RWPE2 (cell line): ENCODE measurements around the gene ALK.

Experiments
- ATAC-seq: fragments of 200-7000 bp; cut with Tn5 transposase; 3 replicates; pipeline ENCODE4 v1.9.1; 2021; ENCODE audit warnings: low read depth
- DNase-seq: peaks from one replicate; pipeline ENCODE4 v3.0.0-alpha.2; 2020; ENCODE audit warnings: low spot score
- H3K27ac ChIP-seq: fragments of 450-650 bp; 2 replicates; pipeline ENCODE4 v1.5.1; 2017; ENCODE audit warnings: mild to moderate bottlenecking; ENCODE audit not compliant: poor library complexity, severe bottlenecking
- H3K27me3 ChIP-seq: fragments of 250-450 bp; sonication (Bioruptor Pico); 2 replicates; pipeline ENCODE4 v1.5.1; 2021; ENCODE audit warnings: mild to moderate bottlenecking, moderate library complexity; ENCODE audit not compliant: insufficient read depth, poor library complexity, severe bottlenecking
- H3K36me3 ChIP-seq: fragments of 250-450 bp; sonication (Bioruptor Pico); 2 replicates; pipeline ENCODE4 v1.5.1; 2020; ENCODE audit warnings: low read depth, mild to moderate bottlenecking, moderate library complexity
- H3K4me1 ChIP-seq: fragments of 250-450 bp; sonication (Bioruptor Pico); 2 replicates; pipeline ENCODE4 v1.5.1; 2021; ENCODE audit warnings: mild to moderate bottlenecking, moderate library complexity; ENCODE audit not compliant: insufficient read depth, poor library complexity, severe bottlenecking
- H3K4me3 ChIP-seq: fragments of 250-450 bp; sonication (Bioruptor Pico); 2 replicates; pipeline ENCODE4 v1.5.1; 2021; ENCODE audit warnings: mild to moderate bottlenecking, moderate library complexity; ENCODE audit not compliant: severe bottlenecking
- H3K9me3 ChIP-seq: fragments of 250-450 bp; sonication (Bioruptor Pico); 2 replicates; pipeline ENCODE4 v1.5.1; 2021; ENCODE audit warnings: mild to moderate bottlenecking, moderate library complexity; ENCODE audit not compliant: severe bottlenecking
- CTCF ChIP-seq: fragments of 450-650 bp; IDR thresholded peaks from one replicate; pipeline ENCODE4 v1.5.1; 2017; ENCODE audit warnings: mild to moderate bottlenecking, moderate library complexity; ENCODE audit not compliant: poor library complexity, severe bottlenecking

The ALK gene

GRCh38 chr2:29759360-29759759 lies 162.0 kb downstream of the ALK start:
- no peak for DNase-seq
- no peaks in the 10 kb centered on the region for H3K27me3 ChIP-seq

GRCh38 chr2:29755829-29756228 lies 165.6 kb downstream of the ALK start:
- H3K36me3 ChIP-seq: no peaks in the 10 kb centered on the region
- peaks cover under 1% of the 10 kb centered on the region for H3K4me1 ChIP-seq
- ATAC-seq (no peak), DNase-seq (no peak)
- no peaks in the 10 kb centered on the region for H3K27me3 ChIP-seq
- H3K4me3 ChIP-seq: no peak overlapping the region
- no peaks in the 10 kb centered on the region for H3K9me3 ChIP-seq
- TF ChIP-seq CTCF: no peak
- H3K27ac ChIP-seq: no peak overlapping the region

More at GRCh38 chr2:29759360-29759759, 162.0 kb downstream of the ALK start:
- Histone ChIP-seq H3K27ac (no peak overlapping the region), H3K4me1 (no peaks in the 10 kb centered on the region), H3K36me3 (no peaks in the 10 kb centered on the region), H3K4me3 (no peak overlapping the region), H3K9me3 (no peaks in the 10 kb centered on the region)
- ATAC-seq: no peak
- TF ChIP-seq CTCF: no peak

DNA sequence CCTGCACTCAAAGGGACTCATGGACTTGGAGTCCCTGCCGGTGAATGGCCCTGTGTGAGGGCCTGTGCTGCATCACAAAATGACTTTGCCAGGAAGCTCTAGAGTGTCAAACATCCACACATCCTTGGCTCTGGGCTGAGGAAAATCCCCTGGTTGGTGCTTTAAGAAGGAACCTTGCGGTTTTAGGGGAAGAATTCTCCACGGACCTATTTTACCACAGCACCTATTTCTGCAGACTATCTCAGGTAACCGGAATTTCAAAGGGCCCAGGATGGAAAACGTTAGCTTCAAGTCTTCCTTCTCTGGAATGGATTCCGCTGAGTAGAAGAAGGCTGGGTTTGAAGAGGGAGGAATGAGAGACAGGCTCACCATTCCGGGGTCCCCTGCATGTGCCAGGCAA lies 166.2 kb downstream of the ALK start:
- Histone ChIP-seq H3K4me3 (no peak overlapping the region), H3K27ac (no peak overlapping the region), H3K27me3 (no peaks in the 10 kb centered on the region), H3K36me3 (no peaks in the 10 kb centered on the region), H3K4me1 (peaks cover 3% of the 10 kb centered on the region), H3K9me3 (no peaks in the 10 kb centered on the region)
- no peak for DNase-seq
- no peak for ATAC-seq
- no peak for TF ChIP-seq CTCF

DNA sequence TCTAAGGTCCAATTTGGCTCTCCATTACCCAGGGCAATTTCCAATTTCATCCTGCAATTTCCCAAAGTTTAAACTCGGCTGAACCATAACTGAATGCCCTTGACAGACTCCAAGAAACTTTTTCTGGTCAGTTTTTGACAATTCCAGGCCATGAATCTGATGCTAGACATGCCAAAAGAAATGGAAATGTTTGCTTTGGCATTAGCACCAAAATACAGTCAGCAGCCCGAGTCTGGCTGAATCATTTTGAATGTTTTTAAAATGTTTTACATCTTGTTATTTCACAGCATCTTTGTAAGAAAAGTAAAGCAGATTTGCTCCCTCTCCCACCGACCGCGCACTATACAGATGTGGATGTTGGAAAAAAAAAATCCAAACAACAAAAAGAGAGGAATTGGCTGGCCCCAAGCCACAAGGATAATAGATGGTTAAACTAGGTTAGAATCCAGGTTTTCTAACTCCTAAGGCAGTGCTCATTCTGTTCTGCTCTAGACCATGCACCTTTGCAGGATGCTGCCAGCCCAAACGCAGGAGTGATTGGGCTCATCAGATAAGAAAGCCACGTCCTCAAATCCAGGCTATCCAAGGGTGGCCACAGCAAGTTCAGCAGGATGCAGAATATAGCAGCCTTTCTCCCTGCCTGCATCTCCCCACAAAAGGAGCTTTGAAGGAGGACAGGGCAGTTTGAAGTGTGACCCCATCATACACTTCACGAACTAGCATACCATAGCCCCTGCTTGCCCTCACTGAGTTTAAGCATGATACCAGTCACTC lies 167.5 kb downstream of the ALK start:
- no peak for DNase-seq
- H3K27ac ChIP-seq: no peak overlapping the region
- no peaks in the 10 kb centered on the region for H3K27me3 ChIP-seq

More for the DNA sequence above, 167.5 kb downstream of the ALK start:
- ATAC-seq: no peak
- Histone ChIP-seq H3K9me3 (no peaks in the 10 kb centered on the region), H3K4me3 (no peak overlapping the region), H3K4me1 (peaks cover 17% of the 10 kb centered on the region), H3K36me3 (no peaks in the 10 kb centered on the region)
- TF ChIP-seq CTCF: no peak
